OCI-LY3 (cell line): Measurements from ENCODE around the gene TWIST2.

Source experiments
- EZH2phosphoT487 ChIP-seq: fragments of 200-600 bp; shearing (Covaris generic); IDR thresholded peaks from 2 replicates; pipeline ENCODE4 v1.6.1; 2018; ENCODE audit warnings: antibody characterized with exemption, mixed run types, low read depth
- TF ChIP-seq, protein P1 (sequence below): fragments of 200-600, 300-600 bp; sonication (generic); IDR thresholded peaks from 2 replicates; pipeline ENCODE4 v1.5.1; 2014; ENCODE audit warnings: antibody characterized with exemption, low read length, low read depth

DNA sequence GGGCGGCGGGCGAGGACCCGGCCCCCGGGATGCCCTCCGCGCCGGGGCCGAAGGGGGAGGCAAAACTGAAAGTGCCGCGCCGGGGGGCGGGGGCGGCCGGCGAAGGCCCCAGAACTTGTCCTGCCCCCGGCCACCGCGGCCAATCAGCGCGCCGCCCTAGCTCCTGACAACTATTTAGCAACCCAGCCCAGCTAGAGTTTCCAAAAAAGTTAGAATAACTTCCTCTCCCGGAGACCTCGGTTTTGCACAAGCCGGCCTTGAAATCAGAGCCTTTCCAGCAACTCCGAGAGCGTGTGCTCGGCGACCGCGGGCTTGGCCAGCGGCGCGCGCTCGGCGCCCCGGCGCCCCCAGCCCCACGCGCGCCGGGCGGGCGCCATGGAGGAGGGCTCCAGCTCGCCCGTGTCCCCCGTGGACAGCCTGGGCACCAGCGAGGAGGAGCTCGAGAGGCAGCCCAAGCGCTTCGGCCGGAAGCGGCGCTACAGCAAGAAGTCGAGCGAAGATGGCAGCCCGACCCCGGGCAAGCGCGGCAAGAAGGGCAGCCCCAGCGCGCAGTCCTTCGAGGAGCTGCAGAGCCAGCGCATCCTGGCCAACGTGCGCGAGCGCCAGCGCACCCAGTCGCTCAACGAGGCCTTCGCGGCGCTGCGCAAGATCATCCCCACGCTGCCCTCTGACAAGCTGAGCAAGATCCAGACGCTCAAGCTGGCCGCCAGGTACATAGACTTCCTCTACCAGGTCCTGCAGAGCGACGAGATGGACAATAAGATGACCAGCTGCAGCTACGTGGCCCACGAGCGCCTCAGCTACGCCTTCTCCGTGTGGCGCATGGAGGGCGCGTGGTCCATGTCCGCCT, at the start of gene TWIST2:
- TF ChIP-seq, protein P1, sequence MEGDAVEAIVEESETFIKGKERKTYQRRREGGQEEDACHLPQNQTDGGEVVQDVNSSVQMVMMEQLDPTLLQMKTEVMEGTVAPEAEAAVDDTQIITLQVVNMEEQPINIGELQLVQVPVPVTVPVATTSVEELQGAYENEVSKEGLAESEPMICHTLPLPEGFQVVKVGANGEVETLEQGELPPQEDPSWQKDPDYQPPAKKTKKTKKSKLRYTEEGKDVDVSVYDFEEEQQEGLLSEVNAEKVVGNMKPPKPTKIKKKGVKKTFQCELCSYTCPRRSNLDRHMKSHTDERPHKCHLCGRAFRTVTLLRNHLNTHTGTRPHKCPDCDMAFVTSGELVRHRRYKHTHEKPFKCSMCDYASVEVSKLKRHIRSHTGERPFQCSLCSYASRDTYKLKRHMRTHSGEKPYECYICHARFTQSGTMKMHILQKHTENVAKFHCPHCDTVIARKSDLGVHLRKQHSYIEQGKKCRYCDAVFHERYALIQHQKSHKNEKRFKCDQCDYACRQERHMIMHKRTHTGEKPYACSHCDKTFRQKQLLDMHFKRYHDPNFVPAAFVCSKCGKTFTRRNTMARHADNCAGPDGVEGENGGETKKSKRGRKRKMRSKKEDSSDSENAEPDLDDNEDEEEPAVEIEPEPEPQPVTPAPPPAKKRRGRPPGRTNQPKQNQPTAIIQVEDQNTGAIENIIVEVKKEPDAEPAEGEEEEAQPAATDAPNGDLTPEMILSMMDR, result no peak
- TF ChIP-seq EZH2phosphoT487, result no peak
